Endothelial cell of umbilical vein (primary cell): ENCODE results near the gene AFAP1L2. TPM values are rescaled to one million over a fixed set of nuclear protein-coding genes. Genes with fewer than 3 reads are reported as not detected.

Experiments used
- BruUV-seq: library from RNA; stranded (reverse); fragments of 400-500 nt; replicated peaks from 2 replicates; lab custom pipeline; 2021; lab: Mats Ljungman, UMichigan
- CTCF ChIA-PET: fragments of 300-600, 350-600 bp; sonication (Branson Sonifier 250); formaldehyde crosslinking; loops from one replicate; lab custom pipeline; 2021; ENCODE audit warnings: antibody characterized with exemption, inconsistent platforms; lab: Charles Lee
- POLR2A ChIA-PET: fragments of 300-600, 350-600 bp; sonication (Branson Sonifier 250); formaldehyde crosslinking; loops from one replicate; lab custom pipeline; 2021; ENCODE audit warnings: antibody characterized with exemption, inconsistent platforms; lab: Charles Lee
- DNase-seq: peaks from one replicate; pipeline ENCODE4 v3.0.0-alpha.2; 2011; ENCODE audit warnings: low read depth, low spot score
- FAIRE-seq: peaks from 2 replicates; lab custom pipeline; 2011; peaks lifted over from hg19 to GRCh38; lab: Jason Lieb, UNC
- H2AFZ ChIP-seq: 2 replicates; pipeline ENCODE4 v1.6.0; 2012; ENCODE audit warnings: low read depth, low read length, control low read depth, inconsistent platforms
- H3K27ac ChIP-seq: 2 replicates; pipeline ENCODE4 v1.5.1; 2011; ENCODE audit warnings: low read depth, mild to moderate bottlenecking, control low read depth, low read length, moderate library complexity; ENCODE audit not compliant: insufficient read depth
- H3K27me3 ChIP-seq, 2 experiments: 2 replicates each; pipeline versions ENCODE4 v1.6.0 to v1.6.1; 2011; ENCODE audit warnings: low read length in 2 of 2, mixed read lengths in 1 of 2; ENCODE audit not compliant: control insufficient read depth in 2 of 2, insufficient read depth in 2 of 2
- H3K36me3 ChIP-seq, 2 experiments: 2 replicates in 1 of 2; 3 replicates in 1 of 2; pipeline ENCODE4 v1.5.1; 2011; ENCODE audit warnings: low read length in 2 of 2, mild to moderate bottlenecking in 1 of 2, moderate library complexity in 1 of 2; ENCODE audit not compliant: control insufficient read depth in 2 of 2, insufficient read depth in 2 of 2; ENCODE audit errors: extremely low read depth in 1 of 2
- H3K4me1 ChIP-seq: 3 replicates; pipeline ENCODE4 v1.5.1; 2011; ENCODE audit warnings: mild to moderate bottlenecking, low read length; ENCODE audit not compliant: control insufficient read depth, insufficient read depth; ENCODE audit errors: extremely low read depth
- H3K4me2 ChIP-seq: 2 replicates; pipeline ENCODE4 v1.6.1; 2011; ENCODE audit warnings: low read length, control low read depth, mixed read lengths; ENCODE audit not compliant: insufficient read depth
- H3K4me3 ChIP-seq, 3 experiments: fragments of 200-600 bp in 1 of 3; sonication (generic), shearing (Covaris generic) in 1 of 3; replicated peaks in 1 of 3; 2 replicates each; pipeline ENCODE4 v1.5.1; 2011 to 2016; ENCODE audit warnings: control low read depth in 3 of 3, low read length in 3 of 3, mild to moderate bottlenecking in 2 of 3, inconsistent platforms in 1 of 3, low read depth in 1 of 3, moderate library complexity in 1 of 3; ENCODE audit not compliant: insufficient read depth in 1 of 3
- H3K79me2 ChIP-seq: 2 replicates; pipeline ENCODE4 v1.6.0; 2012; ENCODE audit warnings: low read length, inconsistent platforms; ENCODE audit not compliant: control insufficient read depth, insufficient read depth
- H3K9ac ChIP-seq: replicated peaks from 2 replicates; pipeline ENCODE3; 2011; ENCODE audit warnings: low read length, control low read depth; ENCODE audit not compliant: insufficient read depth; ENCODE audit errors: extremely low read depth
- H3K9me1 ChIP-seq: replicated peaks from 3 replicates; pipeline ENCODE4 v1.6.0; 2011; ENCODE audit warnings: mild to moderate bottlenecking, low read length; ENCODE audit not compliant: control insufficient read depth, insufficient read depth; ENCODE audit errors: extremely low read depth
- H3K9me3 ChIP-seq: replicated peaks from 2 replicates; pipeline ENCODE4 v1.5.1; 2012; ENCODE audit warnings: low read length, inconsistent platforms; ENCODE audit not compliant: control insufficient read depth, insufficient read depth
- H4K20me1 ChIP-seq: replicated peaks from 2 replicates; pipeline ENCODE3; 2011; ENCODE audit warnings: mild to moderate bottlenecking, low read length; ENCODE audit not compliant: control insufficient read depth, insufficient read depth; ENCODE audit errors: extremely low read depth
- CTCF ChIP-seq, 2 donors: IDR thresholded peaks; 1 replicate in 1 of 2; 2 replicates in 1 of 2; pipeline ENCODE4 v1.5.1; 2011; ENCODE audit warnings: low read length in 2 of 2, mild to moderate bottlenecking in 2 of 2, moderate library complexity in 2 of 2, control low read depth in 1 of 2, inconsistent platforms in 1 of 2, low read depth in 1 of 2; ENCODE audit not compliant: insufficient read depth in 1 of 2; ENCODE audit errors: extremely low read depth in 1 of 2
- FOS ChIP-seq: IDR thresholded peaks from 2 replicates; pipeline ENCODE4 v1.6.1; 2011; ENCODE audit warnings: mild to moderate bottlenecking, low read length, moderate library complexity, borderline replicate concordance; ENCODE audit not compliant: insufficient read depth
- GATA2 ChIP-seq: IDR thresholded peaks from 2 replicates; pipeline ENCODE4 v1.7.0; 2011; ENCODE audit warnings: low read depth, mild to moderate bottlenecking, moderate library complexity, mixed read lengths, low read length; ENCODE audit not compliant: insufficient read length, insufficient read depth
- JUN ChIP-seq: IDR thresholded peaks from 2 replicates; pipeline ENCODE4 v1.6.1; 2011; ENCODE audit warnings: borderline replicate concordance, low read depth; ENCODE audit not compliant: insufficient read length, insufficient read depth
- MAX ChIP-seq: IDR thresholded peaks from 2 replicates; pipeline ENCODE4 v1.6.1; 2011; ENCODE audit not compliant: insufficient read depth, insufficient read length
- MYC ChIP-seq: IDR thresholded peaks from one replicate; pipeline ENCODE4 v1.6.1; 2011; ENCODE audit warnings: mild to moderate bottlenecking, low read depth, low read length
- POLR2A ChIP-seq: IDR thresholded peaks from 2 replicates; pipeline ENCODE4 v1.6.1; 2012; ENCODE audit warnings: low read depth, mild to moderate bottlenecking, control low read depth, low read length
- POLR2AphosphoS5 ChIP-seq: IDR thresholded peaks from 2 replicates; pipeline ENCODE4 v1.6.1; 2012; ENCODE audit warnings: low read depth, mild to moderate bottlenecking, control low read depth, low read length, moderate library complexity; ENCODE audit not compliant: insufficient read depth
- dilution Hi-C: fragments of 300-500 bp; cut with MboI; formaldehyde crosslinking; loops from one replicate; pipeline ENCODE4 v1.15.0; 2019; ENCODE audit warnings: low sequenced_read_pairs; ENCODE audit not compliant: extremely low pct_ligation_motif_present
- intact Hi-C: fragments of 100-400 bp; cut with micrococcal nuclease; formaldehyde crosslinking; loops from one replicate; pipeline ENCODE4 v1.10.0; 2022
- polyA plus RNA-seq, 4 experiments: library from polyadenylated mRNA; depleted of rRNA in 3 of 4; stranded (reverse) in 3 of 4; unstranded in 1 of 4; fragments of >200 nt; gene quantifications; 2 replicates each; pipeline versions ENCODE4 v1.2.1 to v1.2.3, GENCODE V29; 2011 to 2012; ENCODE audit warnings: missing spikeins in 1 of 4
- total RNA-seq: library from RNA; stranded (reverse); gene quantifications from 2 replicates; pipeline ENCODE4 v1.2.3, GENCODE V29; 2021

Gene AFAP1L2
- total and polyA plus RNA-seq, 2 donors (not counting 3 experiments of a cell fraction or from before 2014, with no cell fraction given), result 0.90 to 4.1 TPM

- dilution Hi-C loops, result no loop called here
- H3K27me3 ChIP-seq, result no peaks in the 10 kb centered on the region
- no peak for DNase-seq
- TF ChIP-seq JUN (no peak), POLR2A (no peak), MAX (no peak), CTCF (IDR thresholded peaks at IDR 0.05; ENCODE audit: extremely low read depth in 1 of 2, insufficient read depth in 1 of 2, low read depth in 1 of 2, low read length in 2 of 2) (no peak)
- intact Hi-C loops, result loop anchor here (1.0 kb wide), 1 partner anchor 44 kb away; no protein-coding TSS in a partner anchor
- no peak overlapping the region for H3K4me2 ChIP-seq
- H2AFZ ChIP-seq, result no peak overlapping the region
- ChIA-PET POLR2A (no interaction called here), CTCF (no interaction called here)
- no TSS peak for BruUV-seq
- H3K9me3 ChIP-seq, result no peaks in the 10 kb centered on the region
- no peaks in the 10 kb centered on the region for H3K9me1 ChIP-seq
- no peak overlapping the region for H3K4me3 ChIP-seq
- FAIRE-seq, result no peak
- no peaks in the 10 kb centered on the region for H3K79me2 ChIP-seq
- no peaks in the 10 kb centered on the region for H3K36me3 ChIP-seq
- H4K20me1 ChIP-seq, result no peaks in the 10 kb centered on the region
- H3K4me1 ChIP-seq, result no peaks in the 10 kb centered on the region
- H3K9ac ChIP-seq, result no peak overlapping the region
- no peak overlapping the region for H3K27ac ChIP-seq
These were observed 146.8 kb downstream of the AFAP1L2 start for GRCh38 chr10:114257498-114257897.

GRCh38 chr10:114256822-114257221 is 147.5 kb downstream of the AFAP1L2 start:
- DNase-seq (no peak), FAIRE-seq (no peak)
- no peaks in the 10 kb centered on the region for H3K4me1 ChIP-seq
- no peak for TF ChIP-seq MYC
- no peak for TF ChIP-seq CTCF (IDR thresholded peaks at IDR 0.05; ENCODE audit: extremely low read depth in 1 of 2, insufficient read depth in 1 of 2, low read depth in 1 of 2, low read length in 2 of 2)
- TF ChIP-seq FOS, result no peak
- TF ChIP-seq GATA2, result no peak
- TF ChIP-seq POLR2AphosphoS5, result no peak
- no peak overlapping the region for H2AFZ ChIP-seq
- no TSS peak for BruUV-seq
- dilution Hi-C loops, result no loop called here
- no peak overlapping the region for H3K9ac ChIP-seq
- no peak overlapping the region for H3K4me3 ChIP-seq
- H3K9me3 ChIP-seq, result no peaks in the 10 kb centered on the region
- H3K27ac ChIP-seq, result no peak overlapping the region
- ChIA-PET CTCF (no interaction called here), POLR2A (no interaction called here)
- no peaks in the 10 kb centered on the region for H3K9me1 ChIP-seq
- H3K79me2 ChIP-seq, result no peaks in the 10 kb centered on the region
- intact Hi-C loops, result loop anchor here (1.0 kb wide), 1 partner anchor 44 kb away; no protein-coding TSS in a partner anchor
- H4K20me1 ChIP-seq, result no peaks in the 10 kb centered on the region
- H3K27me3 ChIP-seq, result no peaks in the 10 kb centered on the region
- H3K36me3 ChIP-seq, result no peaks in the 10 kb centered on the region
- no peak overlapping the region for H3K4me2 ChIP-seq
